DOHH2 (cell line): Measurements from ENCODE around the gene ZDHHC24.

ENCODE experiments used
- H3F3A ChIP-seq: fragments of 200-600 bp; sonication (generic), shearing (Covaris generic); 2 replicates; pipeline ENCODE4 v1.6.0; 2016; ENCODE audit warnings: antibody characterized with exemption, mild to moderate bottlenecking; ENCODE audit not compliant: control insufficient read depth, insufficient read depth
- H3K27ac ChIP-seq: fragments of 200-600 bp; sonication (generic); 2 replicates; pipeline ENCODE4 v1.5.1; 2014; ENCODE audit warnings: low read depth, mild to moderate bottlenecking, low read length, moderate library complexity
- H3K27me3 ChIP-seq: fragments of 200-600 bp; sonication (generic); 2 replicates; pipeline ENCODE4 v1.6.1; 2014; ENCODE audit warnings: mild to moderate bottlenecking, low read length, mixed read lengths; ENCODE audit not compliant: control insufficient read depth
- H3K36me3 ChIP-seq: fragments of 200-600 bp; sonication (generic); 2 replicates; pipeline ENCODE4 v1.6.1; 2014; ENCODE audit warnings: mild to moderate bottlenecking, low read length, moderate library complexity, mixed read lengths; ENCODE audit not compliant: control insufficient read depth
- H3K4me1 ChIP-seq: fragments of 200-600 bp; sonication (generic); 2 replicates; pipeline ENCODE4 v1.6.1; 2014; ENCODE audit warnings: mild to moderate bottlenecking, low read length, mixed read lengths; ENCODE audit not compliant: control insufficient read depth
- H3K4me2 ChIP-seq: fragments of 200-600 bp; sonication (generic); 2 replicates; pipeline ENCODE4 v1.6.0; 2014; ENCODE audit warnings: mild to moderate bottlenecking, low read length, moderate library complexity
- H3K4me3 ChIP-seq: fragments of 200-600 bp; sonication (generic); 2 replicates; pipeline ENCODE4 v1.5.1; 2014; ENCODE audit warnings: mild to moderate bottlenecking, low read length, mixed read lengths
- H3K79me2 ChIP-seq: fragments of 200-600 bp; sonication (generic); 2 replicates; pipeline ENCODE4 v1.6.1; 2014; ENCODE audit warnings: mild to moderate bottlenecking, low read length, mixed read lengths; ENCODE audit not compliant: control insufficient read depth
- H3K9me2 ChIP-seq: fragments of 200-600 bp; sonication (generic); replicated peaks from 2 replicates; pipeline ENCODE4 v1.6.1; 2014; ENCODE audit warnings: mild to moderate bottlenecking, low read length, mixed read lengths; ENCODE audit not compliant: control insufficient read depth
- H3K9me3 ChIP-seq: fragments of 200-600 bp; sonication (generic); 2 replicates; pipeline ENCODE4 v1.6.1; 2014; ENCODE audit warnings: antibody characterized with exemption, low read length, mixed read lengths; ENCODE audit not compliant: control insufficient read depth, insufficient read depth
- H4K20me1 ChIP-seq: fragments of 200-600 bp; sonication (generic); 2 replicates; pipeline ENCODE4 v1.6.0; 2014; ENCODE audit warnings: low read depth, mild to moderate bottlenecking, antibody characterized with exemption, low read length, moderate library complexity; ENCODE audit not compliant: control insufficient read depth, insufficient read depth
- EZH2phosphoT487 ChIP-seq: fragments of 200-600 bp; sonication (generic); IDR thresholded peaks from 2 replicates; pipeline ENCODE4 v1.6.1; 2017; ENCODE audit warnings: borderline replicate concordance, mild to moderate bottlenecking, antibody characterized with exemption, low read length, moderate library complexity, mixed read lengths
- TF ChIP-seq, protein P1 (sequence below): fragments of 200-600 bp; sonication (generic); IDR thresholded peaks from one replicate; pipeline ENCODE4 v1.5.1; 2014; ENCODE audit warnings: antibody characterized with exemption, mild to moderate bottlenecking, low read depth, low read length; ENCODE audit not compliant: poor library complexity, severe bottlenecking

The ZDHHC24 gene

DNA sequence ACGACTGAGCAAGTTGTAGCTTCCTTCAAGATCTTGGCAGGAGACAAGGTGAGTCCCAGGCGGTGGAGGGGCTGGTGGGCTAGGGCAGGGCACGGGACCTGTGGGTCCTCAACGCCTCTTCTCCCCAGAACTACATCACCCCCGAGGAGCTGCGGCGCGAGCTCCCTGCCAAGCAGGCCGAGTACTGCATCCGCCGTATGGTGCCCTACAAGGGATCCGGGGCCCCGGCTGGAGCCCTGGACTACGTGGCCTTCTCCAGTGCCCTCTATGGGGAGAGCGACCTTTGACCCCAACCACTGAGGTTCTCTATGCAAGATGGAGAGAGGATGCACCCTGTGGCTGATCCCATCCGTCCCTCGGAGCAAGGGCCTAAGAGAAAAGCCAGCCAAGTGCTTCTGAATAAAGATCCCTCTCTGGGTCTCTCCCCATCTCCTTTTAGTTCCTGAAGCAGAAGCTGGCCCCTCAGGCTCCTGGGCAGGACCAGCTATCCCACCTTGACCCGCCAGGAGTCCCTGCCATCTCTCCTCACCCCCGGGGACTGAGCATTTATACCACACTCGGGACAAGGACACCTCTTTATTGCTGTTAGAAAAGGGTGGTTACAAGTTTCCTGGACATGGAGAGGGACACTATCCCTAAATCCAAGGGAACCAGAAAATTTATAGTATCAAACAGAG is 17.2 kb upstream of the ZDHHC24 start:
- H3K79me2 ChIP-seq: no peaks in the 10 kb centered on the region
- H3K4me2 ChIP-seq: no peak overlapping the region
- H3K9me3 ChIP-seq: no peaks in the 10 kb centered on the region
- peaks cover 19% of the 10 kb centered on the region for H3K27me3 ChIP-seq
- H3K9me2 ChIP-seq: no peaks in the 10 kb centered on the region
- H3K4me1 ChIP-seq: peaks cover 3% of the 10 kb centered on the region
- H3K4me3 ChIP-seq: no peak overlapping the region
- TF ChIP-seq EZH2phosphoT487: no peak
- TF ChIP-seq, protein P1, sequence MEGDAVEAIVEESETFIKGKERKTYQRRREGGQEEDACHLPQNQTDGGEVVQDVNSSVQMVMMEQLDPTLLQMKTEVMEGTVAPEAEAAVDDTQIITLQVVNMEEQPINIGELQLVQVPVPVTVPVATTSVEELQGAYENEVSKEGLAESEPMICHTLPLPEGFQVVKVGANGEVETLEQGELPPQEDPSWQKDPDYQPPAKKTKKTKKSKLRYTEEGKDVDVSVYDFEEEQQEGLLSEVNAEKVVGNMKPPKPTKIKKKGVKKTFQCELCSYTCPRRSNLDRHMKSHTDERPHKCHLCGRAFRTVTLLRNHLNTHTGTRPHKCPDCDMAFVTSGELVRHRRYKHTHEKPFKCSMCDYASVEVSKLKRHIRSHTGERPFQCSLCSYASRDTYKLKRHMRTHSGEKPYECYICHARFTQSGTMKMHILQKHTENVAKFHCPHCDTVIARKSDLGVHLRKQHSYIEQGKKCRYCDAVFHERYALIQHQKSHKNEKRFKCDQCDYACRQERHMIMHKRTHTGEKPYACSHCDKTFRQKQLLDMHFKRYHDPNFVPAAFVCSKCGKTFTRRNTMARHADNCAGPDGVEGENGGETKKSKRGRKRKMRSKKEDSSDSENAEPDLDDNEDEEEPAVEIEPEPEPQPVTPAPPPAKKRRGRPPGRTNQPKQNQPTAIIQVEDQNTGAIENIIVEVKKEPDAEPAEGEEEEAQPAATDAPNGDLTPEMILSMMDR: no peak
- no peaks in the 10 kb centered on the region for H3K36me3 ChIP-seq
- H4K20me1 ChIP-seq: no peaks in the 10 kb centered on the region
- no peaks in the 10 kb centered on the region for H3F3A ChIP-seq
- H3K27ac ChIP-seq: no peak overlapping the region

DNA sequence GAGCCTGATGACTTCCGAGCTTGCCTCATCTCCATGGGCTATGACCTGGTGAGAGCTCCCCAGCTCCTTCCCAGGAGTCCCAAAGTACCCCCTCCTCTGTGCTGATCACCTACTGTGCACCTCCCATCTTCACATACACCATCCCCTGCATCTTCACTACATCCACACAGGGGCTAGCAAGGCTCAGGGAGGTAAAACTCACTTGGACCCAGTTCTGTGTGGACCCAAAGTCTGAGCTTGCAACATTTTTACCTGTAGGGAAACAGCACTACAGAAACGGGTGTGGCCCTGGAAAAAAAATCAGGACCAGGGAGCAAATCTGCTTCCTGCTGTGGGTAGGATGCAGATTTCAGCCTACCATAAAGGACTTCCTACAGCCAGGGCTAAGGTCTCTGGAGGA is 16.4 kb upstream of the ZDHHC24 start:
- H3K36me3 ChIP-seq: no peaks in the 10 kb centered on the region
- no peaks in the 10 kb centered on the region for H4K20me1 ChIP-seq
- peaks cover 11% of the 10 kb centered on the region for H3K27me3 ChIP-seq
- no peaks in the 10 kb centered on the region for H3K9me3 ChIP-seq
- no peaks in the 10 kb centered on the region for H3K4me1 ChIP-seq
- no peak overlapping the region for H3K4me3 ChIP-seq
- H3K79me2 ChIP-seq: no peaks in the 10 kb centered on the region
- no peaks in the 10 kb centered on the region for H3K9me2 ChIP-seq
- H3F3A ChIP-seq: no peaks in the 10 kb centered on the region
- TF ChIP-seq EZH2phosphoT487: no peak
- TF ChIP-seq, protein P1: no peak
- no peak overlapping the region for H3K27ac ChIP-seq
- no peak overlapping the region for H3K4me2 ChIP-seq

DNA sequence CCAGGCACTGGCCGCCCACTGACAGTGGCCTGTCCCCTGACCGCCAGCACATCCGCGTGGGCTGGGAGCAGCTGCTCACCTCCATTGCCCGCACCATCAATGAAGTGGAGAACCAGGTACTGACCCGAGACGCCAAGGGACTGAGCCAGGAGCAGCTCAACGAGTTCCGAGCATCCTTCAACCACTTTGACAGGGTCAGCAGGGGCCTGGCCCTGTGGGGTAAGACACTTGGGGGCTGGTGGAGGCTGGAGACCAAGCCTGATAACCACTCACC is 16.1 kb upstream of the ZDHHC24 start:
- Histone ChIP-seq H3K9me2 (no peaks in the 10 kb centered on the region), H3K36me3 (no peaks in the 10 kb centered on the region)

More for the DNA sequence above, 16.1 kb upstream of the ZDHHC24 start:
- Histone ChIP-seq H3K27ac (no peak overlapping the region), H3K9me3 (no peaks in the 10 kb centered on the region), H3K79me2 (no peaks in the 10 kb centered on the region), H3K4me1 (no peaks in the 10 kb centered on the region), H3K4me3 (no peak overlapping the region), H3F3A (no peaks in the 10 kb centered on the region), H3K27me3 (peaks cover 8% of the 10 kb centered on the region), H3K4me2 (no peak overlapping the region), H4K20me1 (no peaks in the 10 kb centered on the region)
- no peak for TF ChIP-seq EZH2phosphoT487
- TF ChIP-seq, protein P1: no peak
